Adrenal gland (tissue), 12 donors: Measurements from ENCODE around the gene COA1. TPM values are rescaled to one million over a fixed set of nuclear protein-coding genes. Genes with fewer than 3 reads are reported as not detected.

Source experiments
- DNase-seq, 7 donors: peaks; one replicate each; pipeline ENCODE4 v3.0.0-alpha.2; 2019 to 2020
- H3K27ac ChIP-seq, 5 donors: fragments of 200-600 bp; sonication (generic) in 4 of 5; 1 replicate in 3 of 5; 2 replicates in 2 of 5; pipeline versions ENCODE4 v1.5.1 to v1.8.0; 2016 to 2020; ENCODE audit warnings: mild to moderate bottlenecking in 1 of 5
- H3K27me3 ChIP-seq: fragments of 200-600 bp; 2 replicates; pipeline ENCODE4 v1.8.0; 2021
- H3K36me3 ChIP-seq, 2 donors: fragments of 200-600 bp; replicated peaks in 1 of 2; 1 replicate in 1 of 2; 2 replicates in 1 of 2; pipeline versions ENCODE4 v1.5.1 to v1.8.0; 2018 to 2022
- H3K4me1 ChIP-seq, 2 donors: fragments of 200-600 bp; replicated peaks in 1 of 2; 1 replicate in 1 of 2; 2 replicates in 1 of 2; pipeline versions ENCODE4 v1.5.1 to v1.8.0; 2018 to 2021
- H3K4me3 ChIP-seq, 4 donors: fragments of 200-600 bp; sonication (generic) in 3 of 4; one replicate each; pipeline ENCODE4 v1.5.1; 2016 to 2018
- H3K9me3 ChIP-seq, 3 donors: fragments of 200-600 bp; sonication (generic) in 1 of 3; replicated peaks in 1 of 3; 1 replicate in 2 of 3; 2 replicates in 1 of 3; pipeline versions ENCODE4 v1.5.1 to v1.8.0; 2016 to 2021
- POLR2A ChIP-seq, 2 donors: fragments of 450-650 bp; IDR thresholded peaks; one replicate each; pipeline ENCODE4 v1.6.1; 2017; ENCODE audit warnings: antibody characterized with exemption in 2 of 2, mild to moderate bottlenecking in 2 of 2, moderate library complexity in 1 of 2
- WGBS, 4 donors: extraction: QIAGEN DNeasy Blood & Tissue Kit in 2 of 4; methylation state at CpG; one replicate each; pipeline versions ENCODE4 v1.1.5 to v1.1.7; 2013 to 2017; 5-methylcytosine and 5-hydroxymethylcytosine counted together
- intact Hi-C, 2 donors: fragments of 100-400 bp; cut with DNase I; formaldehyde crosslinking; loops; one replicate each; pipeline versions ENCODE4 v1.14.1 to v1.15.0; 2022 to 2023
- polyA plus RNA-seq, 3 donors: library from polyadenylated mRNA; stranded (reverse); fragments of 200-250 nt in 2 of 3; fragments of 350-450 nt in 1 of 3; fragmentation: Illumina TruSeq in 1 of 3; extraction: RNeasy Lipid Tissue Mini Kit (QIAGEN cat#74804) in 1 of 3; gene quantifications; one replicate each; pipeline ENCODE4 v1.2.3, GENCODE V29; 2013 to 2014
- total RNA-seq, 9 donors: library from RNA; depleted of rRNA in 4 of 9; stranded (reverse); fragments of >200 nt in 4 of 9; fragments of 120-200 nt in 1 of 9; fragmentation: NEBNext Ultra II Directional in 1 of 9; extraction: Animal tissue kit (Norgen Biotek cat#: 25700) in 1 of 9; gene quantifications; one replicate each; pipeline versions ENCODE4 v1.1.0 to v1.2.4, GENCODE V29; 2013 to 2023
- TF ChIP-seq, protein P1 (sequence below), 6 experiments: fragments of 450-650 bp in 4 of 6; fragments of 200-600 bp in 2 of 6; sonication (generic) in 1 of 6; IDR thresholded peaks; 1 replicate in 5 of 6; 2 replicates in 1 of 6; pipeline versions ENCODE4 v1.5.1 to v1.8.0; 2016 to 2021; ENCODE audit warnings: antibody characterized with exemption in 6 of 6, mild to moderate bottlenecking in 2 of 6, moderate library complexity in 1 of 6
- donor health status: healthy with polysubstance abuse.
- donor health status: Bipolar disorder and iron deficiency.
- donor health status: DM: yes; HTN: yes; CAD: no.
- donor health status: DM: no; HTN: no; CAD: no.
- donor health status: DM: no; HTN: no; CAD: no.
- donor health status: DM: yes; HTN: yes; CAD: no.

Gene COA1
- total and polyA plus RNA-seq, 12 donors = 19.0 to 60.0 (median 40.2) TPM

DNA sequence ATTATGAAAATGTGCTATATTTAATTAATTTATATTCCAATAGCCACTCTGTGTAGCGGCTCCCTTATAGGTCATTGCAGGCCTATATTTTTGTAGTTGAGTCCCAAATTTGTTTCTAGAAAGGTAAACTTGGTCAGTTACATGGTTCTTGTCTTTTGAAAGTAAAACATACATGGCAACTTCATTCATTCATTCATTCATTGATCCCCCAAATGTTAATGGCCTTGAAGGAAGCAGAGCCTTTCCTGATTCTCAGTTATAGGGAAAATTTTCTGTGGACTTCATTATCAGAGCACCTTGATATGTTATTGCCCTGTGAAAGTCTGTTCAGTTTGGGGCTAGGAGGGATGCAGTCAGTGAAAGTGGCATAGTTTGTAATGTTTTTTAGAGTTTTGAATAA, 32.1 kb upstream of the COA1 start:
- peaks cover 0 to 38% of the 10 kb centered on the region in 2 donors for H3K4me1 ChIP-seq
- no peak overlapping the region for H3K27ac ChIP-seq
- no peak overlapping the region for H3K4me3 ChIP-seq
- H3K27me3 ChIP-seq = no peaks in the 10 kb centered on the region
- no peaks in the 10 kb centered on the region for H3K9me3 ChIP-seq
- DNase-seq = no peak
- intact Hi-C loops = no loop called here
- H3K36me3 ChIP-seq = no peaks in the 10 kb centered on the region
- TF ChIP-seq, protein P1, sequence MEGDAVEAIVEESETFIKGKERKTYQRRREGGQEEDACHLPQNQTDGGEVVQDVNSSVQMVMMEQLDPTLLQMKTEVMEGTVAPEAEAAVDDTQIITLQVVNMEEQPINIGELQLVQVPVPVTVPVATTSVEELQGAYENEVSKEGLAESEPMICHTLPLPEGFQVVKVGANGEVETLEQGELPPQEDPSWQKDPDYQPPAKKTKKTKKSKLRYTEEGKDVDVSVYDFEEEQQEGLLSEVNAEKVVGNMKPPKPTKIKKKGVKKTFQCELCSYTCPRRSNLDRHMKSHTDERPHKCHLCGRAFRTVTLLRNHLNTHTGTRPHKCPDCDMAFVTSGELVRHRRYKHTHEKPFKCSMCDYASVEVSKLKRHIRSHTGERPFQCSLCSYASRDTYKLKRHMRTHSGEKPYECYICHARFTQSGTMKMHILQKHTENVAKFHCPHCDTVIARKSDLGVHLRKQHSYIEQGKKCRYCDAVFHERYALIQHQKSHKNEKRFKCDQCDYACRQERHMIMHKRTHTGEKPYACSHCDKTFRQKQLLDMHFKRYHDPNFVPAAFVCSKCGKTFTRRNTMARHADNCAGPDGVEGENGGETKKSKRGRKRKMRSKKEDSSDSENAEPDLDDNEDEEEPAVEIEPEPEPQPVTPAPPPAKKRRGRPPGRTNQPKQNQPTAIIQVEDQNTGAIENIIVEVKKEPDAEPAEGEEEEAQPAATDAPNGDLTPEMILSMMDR (IDR thresholded peaks at IDR 0.05) = no peak
- TF ChIP-seq POLR2A (IDR thresholded peaks at IDR 0.05) = no peak
- 88 to 100% (median 97%) methylated on average over 1 of the region's 1 CpG for WGBS, 4 donors

DNA sequence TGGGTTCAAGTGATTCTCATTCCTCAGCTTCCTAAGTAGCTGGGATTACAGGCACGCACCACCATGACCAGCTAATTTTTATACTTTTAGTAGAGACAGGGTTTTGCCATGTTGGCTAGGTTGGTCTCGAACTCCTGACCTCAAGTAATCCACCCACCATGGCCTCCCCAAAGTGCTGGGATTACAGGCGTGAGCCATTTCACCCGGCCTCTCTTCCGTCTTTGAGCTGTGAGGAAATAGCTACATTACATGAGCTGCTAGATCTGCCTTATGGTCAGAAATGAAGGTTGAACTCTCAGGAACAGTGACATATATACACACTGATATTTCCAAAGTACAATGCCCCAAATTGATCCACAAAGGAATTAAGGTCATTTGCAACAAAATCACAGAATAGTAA, 31.5 kb upstream of the COA1 start:
- no peak overlapping the region for H3K27ac ChIP-seq
- no peaks in the 10 kb centered on the region for H3K9me3 ChIP-seq
- H3K4me3 ChIP-seq = no peak overlapping the region
- no peaks in the 10 kb centered on the region for H3K27me3 ChIP-seq
- DNase-seq = peak in 1 of 7 donors; percentile 33
- WGBS, 4 donors = 86 to 100% (median 89%) methylated on average over 5 of the region's 5 CpGs
- no peaks in the 10 kb centered on the region for H3K36me3 ChIP-seq
- TF ChIP-seq, protein P1 (IDR thresholded peaks at IDR 0.05) = no peak
- no peak for TF ChIP-seq POLR2A (IDR thresholded peaks at IDR 0.05)
- intact Hi-C loops = no loop called here
- peaks cover 0 to 38% of the 10 kb centered on the region in 2 donors for H3K4me1 ChIP-seq

DNA sequence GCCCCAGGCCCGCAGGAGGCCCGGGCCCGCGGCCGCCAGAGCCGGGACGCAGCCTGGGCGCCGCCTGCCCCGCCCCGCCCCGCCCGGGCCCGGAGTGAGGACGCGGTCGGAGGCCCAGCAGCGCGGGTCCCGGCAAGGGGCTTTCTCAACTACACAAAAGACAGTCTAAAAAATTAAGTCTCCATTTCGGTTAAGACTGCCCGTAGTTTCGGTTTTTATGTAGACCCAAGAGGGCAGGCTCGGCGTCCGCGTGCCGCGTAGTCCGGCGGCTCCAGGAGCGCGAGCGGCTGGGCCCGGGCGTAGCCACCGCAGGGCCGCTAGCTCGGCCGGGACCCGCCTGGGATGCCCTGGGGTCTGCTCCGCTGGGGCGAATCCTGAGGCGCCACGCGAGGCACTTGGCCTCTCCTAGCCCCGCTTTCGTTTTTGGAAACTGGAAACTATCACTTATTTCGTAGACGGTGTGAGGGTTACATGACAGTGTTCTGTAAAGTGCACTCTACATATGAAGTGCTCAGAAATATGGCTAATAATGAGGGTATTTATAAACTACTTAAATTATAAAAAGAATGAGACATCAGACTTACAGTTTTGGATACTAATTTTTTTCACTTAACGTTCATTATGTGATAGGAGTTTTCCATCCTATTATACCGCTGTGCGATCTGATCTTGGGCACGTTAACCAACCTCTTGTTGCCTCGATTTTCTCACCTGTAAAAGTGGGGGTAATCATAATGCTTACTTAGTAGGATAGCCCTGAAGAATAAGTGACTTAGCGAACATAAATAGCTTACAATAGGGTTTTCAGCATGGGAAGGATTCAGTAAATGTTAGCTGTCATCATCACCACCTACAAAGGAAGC, 29.7 kb upstream of the COA1 start:
- peaks cover 0 to 30% of the 10 kb centered on the region in 2 donors for H3K4me1 ChIP-seq
- no peaks in the 10 kb centered on the region for H3K36me3 ChIP-seq
- peak; percentile 26 to 59 (median 35) for DNase-seq
- 7 to 36% (median 18%) methylated on average over 10 to 56 of the region's 56 CpGs for WGBS, 4 donors
- no peaks in the 10 kb centered on the region for H3K9me3 ChIP-seq
- peak overlapping the region; percentile 3 to 86 (median 83) for H3K27ac ChIP-seq
- peak overlapping the region; percentile 59 to 88 (median 71) for H3K4me3 ChIP-seq
- H3K27me3 ChIP-seq = no peaks in the 10 kb centered on the region
- TF ChIP-seq POLR2A (IDR thresholded peaks at IDR 0.05) = peak in 1 of 2 donors; percentile 2
- TF ChIP-seq, protein P1 (IDR thresholded peaks at IDR 0.05) = no peak
- intact Hi-C loops = no loop called here

GRCh38 chr7:43758029-43758821, 28.9 kb upstream of the COA1 start, which contains the start of gene BLVRA:
Gene BLVRA, plus strand, starts transcription at chr7:43758680. Its CDS starts 12,479 bp downstream, at chr7:43771159.
- DNase-seq = peak; percentile 49 to 74 (median 63)
- peaks cover 0 to 24% of the 10 kb centered on the region in 2 donors for H3K4me1 ChIP-seq
- peak within 1 kb of the TSS; percentile 3 to 86 (median 83) for H3K27ac ChIP-seq
- peak in 1 of 2 donors; percentile 2 for TF ChIP-seq POLR2A (IDR thresholded peaks at IDR 0.05)
- TF ChIP-seq, protein P1 (IDR thresholded peaks at IDR 0.05) = no peak
- H3K9me3 ChIP-seq = no peaks in the 10 kb centered on the region
- H3K27me3 ChIP-seq = no peaks in the 10 kb centered on the region
- intact Hi-C loops = no loop called here
- 3 to 19% (median 9%) methylated on average over 8 to 67 of the region's 67 CpGs for WGBS, 4 donors
- H3K4me3 ChIP-seq = peak within 1 kb of the TSS; percentile 59 to 88 (median 71)
- H3K36me3 ChIP-seq = no peaks in the 10 kb centered on the region
